Stimulated activated CD8-positive, alpha-beta memory T cell treated with anti-CD3 and anti-CD28 coated beads, Interleukin-4, amount 100 ng/mL, for 48 hours (primary cell): ENCODE results near the gene SEC16B.

ENCODE experiments used
- DNase-seq: peaks from one replicate; pipeline ENCODE4 v3.0.0-alpha.2; 2020

SEC16B gene

DNA sequence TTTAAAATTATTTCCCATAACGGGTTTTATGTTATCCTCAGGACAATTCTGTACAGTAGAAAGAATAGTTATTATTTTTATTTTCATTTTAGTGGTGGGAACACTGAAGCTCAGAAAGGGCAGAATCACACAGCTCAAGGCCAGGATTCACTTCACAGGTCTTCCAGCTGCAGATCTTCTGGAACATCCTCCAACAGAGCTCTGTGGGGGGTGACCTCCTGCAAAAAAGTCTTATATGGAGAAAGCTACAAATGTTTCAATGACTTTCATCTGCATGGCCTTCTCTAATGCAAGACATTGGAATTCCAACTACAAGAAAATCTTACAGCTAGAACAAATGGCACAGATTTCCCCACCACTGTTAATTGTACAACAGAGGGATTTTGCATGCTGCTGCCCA is 64.2 kb downstream of the SEC16B start:
- no peak for DNase-seq

DNA sequence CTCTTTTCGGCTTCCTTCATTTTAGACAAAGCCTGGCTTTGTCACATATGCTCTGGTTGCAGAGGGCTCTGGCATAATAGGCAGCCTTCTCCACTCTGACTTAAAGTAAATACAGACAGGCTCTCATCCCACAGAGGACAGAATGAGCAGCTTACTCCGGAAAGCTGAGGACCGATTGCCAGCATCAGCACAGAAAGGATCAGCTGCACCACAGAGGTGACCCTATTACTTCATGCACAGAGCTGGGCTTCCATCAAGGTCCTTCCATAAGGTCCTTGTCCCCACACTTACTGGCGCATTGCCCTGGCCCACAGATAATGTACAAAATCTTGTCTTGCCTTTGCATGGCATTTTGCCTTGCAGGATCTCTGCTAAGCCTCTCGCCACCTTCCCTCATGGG is 67.6 kb downstream of the SEC16B start:
- DNase-seq, result no peak

DNA sequence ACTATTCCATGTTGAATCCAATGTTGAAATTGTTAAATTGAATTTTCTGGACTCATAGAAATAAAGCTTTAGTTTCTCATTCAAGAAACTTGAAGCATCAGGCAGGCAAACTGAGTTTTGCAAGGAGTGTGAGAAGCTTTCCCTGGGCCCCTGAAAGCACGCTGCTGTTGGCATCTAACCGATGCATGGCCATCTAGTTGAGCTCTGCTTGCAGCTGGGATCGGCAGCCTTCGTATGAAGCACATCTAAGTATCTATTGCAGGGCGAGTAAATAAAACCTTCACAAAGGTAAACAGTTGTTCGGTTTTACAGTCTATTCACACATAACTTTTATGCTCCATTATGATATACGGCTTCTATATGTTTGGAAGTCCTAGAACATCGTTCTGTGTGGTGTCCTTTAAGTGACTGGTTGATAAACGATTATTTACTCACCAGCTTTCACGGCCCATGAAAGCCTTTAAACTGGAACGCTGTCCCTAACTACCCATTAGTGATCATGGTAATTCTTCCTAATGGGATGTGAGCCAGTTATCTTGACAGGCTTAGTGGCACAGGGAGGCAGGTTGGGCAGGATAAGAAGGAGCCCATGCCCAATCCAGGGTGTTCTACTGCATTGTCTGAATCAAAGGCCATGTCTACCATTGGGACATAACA is 71.7 kb downstream of the SEC16B start:
- DNase-seq, result no peak

DNA sequence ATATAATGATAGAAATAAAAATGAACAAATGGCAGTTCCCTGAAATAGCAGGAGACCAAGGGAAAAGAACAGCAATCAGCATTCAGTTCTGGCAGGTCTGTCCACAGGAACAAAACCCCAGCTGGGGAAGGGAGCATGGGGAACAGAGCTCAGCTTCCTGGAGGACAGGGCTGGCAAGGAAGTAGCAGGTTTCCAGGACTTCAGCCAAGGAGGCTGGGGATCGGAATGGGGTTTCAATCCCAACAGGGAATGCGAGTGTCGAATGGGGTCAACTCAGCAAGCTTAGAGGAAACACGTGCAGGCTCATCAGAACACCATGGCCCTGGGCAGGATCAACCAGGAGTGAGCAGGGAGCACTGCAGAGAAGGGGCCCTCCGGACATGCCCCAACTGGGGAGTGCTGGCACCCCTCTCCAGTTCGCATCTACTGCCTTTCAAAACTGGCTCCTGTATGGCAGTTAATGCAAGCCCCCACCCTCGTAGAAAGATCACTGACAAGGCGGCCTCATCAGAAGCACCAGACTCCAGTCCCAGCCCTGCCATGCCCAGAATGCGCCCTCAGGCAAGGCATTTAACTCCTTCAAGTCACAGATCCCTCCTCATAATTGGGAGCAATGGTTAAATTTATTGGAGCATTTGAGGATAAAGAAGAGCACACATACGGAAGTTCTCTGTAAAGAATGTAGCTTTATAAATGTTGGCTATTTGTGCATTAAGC is 72.4 kb downstream of the SEC16B start:
- DNase-seq, result no peak
